DND-41 (cell line): ENCODE data around the gene MINK1.

Source experiments
- ATAC-seq: fragments of 200-7000 bp; cut with Tn5 transposase; 3 replicates; pipeline ENCODE4 v1.9.1; 2021; ENCODE audit warnings: low read depth; ENCODE audit not compliant: insufficient read depth
- DNase-seq: peaks from one replicate; pipeline ENCODE4 v3.0.0-alpha.2; 2020
- H2AFZ ChIP-seq: 2 replicates; pipeline ENCODE4 v1.6.0; 2012; ENCODE audit warnings: low read depth, low read length
- H3K27ac ChIP-seq: 2 replicates; pipeline ENCODE4 v1.5.1; 2012; ENCODE audit warnings: low read length, inconsistent platforms
- H3K27me3 ChIP-seq: fragments of 200-600 bp; sonication (generic); 2 replicates; pipeline ENCODE4 v1.6.0; 2012; ENCODE audit warnings: low read length, mild to moderate bottlenecking, inconsistent platforms; ENCODE audit not compliant: insufficient read depth, poor library complexity
- H3K36me3 ChIP-seq: 2 replicates; pipeline ENCODE4 v1.5.1; 2012; ENCODE audit warnings: low read length, inconsistent platforms; ENCODE audit not compliant: insufficient read depth
- H3K4me1 ChIP-seq: 2 replicates; pipeline ENCODE4 v1.5.1; 2012; ENCODE audit warnings: mild to moderate bottlenecking, low read length; ENCODE audit not compliant: insufficient read depth
- H3K4me2 ChIP-seq: 2 replicates; pipeline ENCODE4 v1.6.0; 2012; ENCODE audit warnings: mild to moderate bottlenecking, moderate library complexity, low read length, inconsistent platforms; ENCODE audit not compliant: insufficient read depth
- H3K4me3 ChIP-seq, 2 experiments: fragments of 200-600 bp in 1 of 2; shearing (Covaris generic) in 1 of 2; 2 replicates each; pipeline ENCODE4 v1.5.1; 2012 to 2016; ENCODE audit warnings: inconsistent platforms in 2 of 2, low read length in 2 of 2, mild to moderate bottlenecking in 2 of 2, low read depth in 1 of 2, moderate library complexity in 1 of 2
- H3K79me2 ChIP-seq: 2 replicates; pipeline ENCODE4 v1.6.0; 2012; ENCODE audit warnings: low read length, inconsistent platforms; ENCODE audit not compliant: insufficient read depth
- H3K9ac ChIP-seq: 2 replicates; pipeline ENCODE4 v1.6.0; 2012; ENCODE audit warnings: low read depth, mild to moderate bottlenecking, inconsistent platforms, low read length, moderate library complexity
- H3K9me3 ChIP-seq: 2 replicates; pipeline ENCODE4 v1.5.1; 2012; ENCODE audit warnings: low read length, moderate library complexity, mild to moderate bottlenecking, inconsistent platforms; ENCODE audit not compliant: insufficient read depth, severe bottlenecking
- H4K20me1 ChIP-seq: 2 replicates; pipeline ENCODE4 v1.6.0; 2012; ENCODE audit warnings: low read length; ENCODE audit not compliant: insufficient read depth
- CTCF ChIP-seq: IDR thresholded peaks from 2 replicates; pipeline ENCODE4 v1.5.1; 2012; ENCODE audit warnings: borderline replicate concordance, low read length, moderate library complexity, mild to moderate bottlenecking; ENCODE audit not compliant: poor library complexity, severe bottlenecking; ENCODE audit errors: extremely low read depth
- EZH2 ChIP-seq: IDR thresholded peaks from 3 replicates; pipeline ENCODE4 v1.6.1; 2012; ENCODE audit warnings: borderline replicate concordance, low read depth, mild to moderate bottlenecking, moderate library complexity, low read length, inconsistent platforms; ENCODE audit not compliant: severe bottlenecking

MINK1 gene

GRCh38 chr17:4870855-4871254 is 37.7 kb downstream of the MINK1 start:
- H3K27me3 ChIP-seq = no peaks in the 10 kb centered on the region
- H2AFZ ChIP-seq = no peak overlapping the region
- ATAC-seq = no peak
- 0 out of 2 replicates have a peak, but pooled peaks cover 5% of the 10 kb centered on the region for H3K36me3 ChIP-seq
- H4K20me1 ChIP-seq = peaks cover 7% of the 10 kb centered on the region; the same call in 1 of the 2 replicates
- H3K4me2 ChIP-seq = no peak overlapping the region
- H3K9ac ChIP-seq = no peak overlapping the region
- no peak for DNase-seq
- 0 out of 2 replicates have a peak, but pooled peaks cover 4% of the 10 kb centered on the region for H3K79me2 ChIP-seq
- H3K4me1 ChIP-seq = no peaks in the 10 kb centered on the region
- no peak overlapping the region for H3K27ac ChIP-seq
- H3K9me3 ChIP-seq = no peaks in the 10 kb centered on the region
- no peak overlapping the region for H3K4me3 ChIP-seq
- no peak for TF ChIP-seq CTCF
- TF ChIP-seq EZH2 = no peak

GRCh38 chr17:4872786-4873185 is 39.6 kb downstream of the MINK1 start:
- DNase-seq = no peak
- no peak overlapping the region for H3K4me2 ChIP-seq
- H3K36me3 ChIP-seq = 0 out of 2 replicates have a peak, but pooled peaks cover 5% of the 10 kb centered on the region
- H3K27ac ChIP-seq = no peak overlapping the region
- H3K4me3 ChIP-seq = no peak overlapping the region
- peaks cover 9% of the 10 kb centered on the region; the same call in 1 of the 2 replicates for H4K20me1 ChIP-seq
- H2AFZ ChIP-seq = no peak overlapping the region
- H3K27me3 ChIP-seq = no peaks in the 10 kb centered on the region
- H3K9ac ChIP-seq = no peak overlapping the region
- H3K9me3 ChIP-seq = no peaks in the 10 kb centered on the region
- H3K4me1 ChIP-seq = no peaks in the 10 kb centered on the region
- no peak for ATAC-seq
- TF ChIP-seq CTCF (no peak), EZH2 (no peak)
- H3K79me2 ChIP-seq = 0 out of 2 replicates have a peak, but pooled peaks cover 4% of the 10 kb centered on the region

GRCh38 chr17:4877089-4877488 is 43.9 kb downstream of the MINK1 start:
- H3K27me3 ChIP-seq = no peaks in the 10 kb centered on the region
- no peak overlapping the region for H3K27ac ChIP-seq
- H3K4me3 ChIP-seq = no peak overlapping the region
- H2AFZ ChIP-seq = no peak overlapping the region
- peaks cover 36% of the 10 kb centered on the region for H3K36me3 ChIP-seq
- H4K20me1 ChIP-seq = peaks cover 14% of the 10 kb centered on the region
- ATAC-seq (no peak), DNase-seq (no peak)
- H3K9ac ChIP-seq = no peak overlapping the region
- H3K4me2 ChIP-seq = no peak overlapping the region
- TF ChIP-seq CTCF (no peak), EZH2 (no peak)
- no peaks in the 10 kb centered on the region for H3K79me2 ChIP-seq
- H3K4me1 ChIP-seq = no peaks in the 10 kb centered on the region
- no peaks in the 10 kb centered on the region for H3K9me3 ChIP-seq

- no peaks in the 10 kb centered on the region for H3K79me2 ChIP-seq
- H3K36me3 ChIP-seq = peaks cover 48% of the 10 kb centered on the region
- H3K9ac ChIP-seq = no peak overlapping the region
- TF ChIP-seq CTCF (no peak), EZH2 (no peak)
- H3K27me3 ChIP-seq = no peaks in the 10 kb centered on the region
- DNase-seq (no peak), ATAC-seq (no peak)
- H2AFZ ChIP-seq = no peak overlapping the region
- no peaks in the 10 kb centered on the region for H3K4me1 ChIP-seq
- H3K27ac ChIP-seq = no peak overlapping the region
- H3K9me3 ChIP-seq = no peaks in the 10 kb centered on the region
- peaks cover 11% of the 10 kb centered on the region for H4K20me1 ChIP-seq
- H3K4me2 ChIP-seq = no peak overlapping the region
- no peak overlapping the region for H3K4me3 ChIP-seq
Measured at GRCh38 chr17:4879601-4880000, 46.5 kb downstream of the MINK1 start.
